ENCODE data around the gene MIB1. TPM values are rescaled to one million over a fixed set of nuclear protein-coding genes. Genes with fewer than 3 reads are reported as not detected.

Gene MIB1
- total RNA-seq, 3 donors from 2014 or later (not counting 1 experiment from before 2014, with no cell fraction given): 27.5 to 38.4 (median 35.6) TPM

GRCh38 chr18:21722687-21723086 is 17.9 kb upstream of the MIB1 start:
- Mint-ChIP-seq H3K27ac (no peak overlapping the region), H3K9me3 (no peaks in the 10 kb centered on the region)
- no CpG with 5 or more reads among the region's 2 CpGs for WGBS (ENCODE audit: insufficient coverage)

DNA sequence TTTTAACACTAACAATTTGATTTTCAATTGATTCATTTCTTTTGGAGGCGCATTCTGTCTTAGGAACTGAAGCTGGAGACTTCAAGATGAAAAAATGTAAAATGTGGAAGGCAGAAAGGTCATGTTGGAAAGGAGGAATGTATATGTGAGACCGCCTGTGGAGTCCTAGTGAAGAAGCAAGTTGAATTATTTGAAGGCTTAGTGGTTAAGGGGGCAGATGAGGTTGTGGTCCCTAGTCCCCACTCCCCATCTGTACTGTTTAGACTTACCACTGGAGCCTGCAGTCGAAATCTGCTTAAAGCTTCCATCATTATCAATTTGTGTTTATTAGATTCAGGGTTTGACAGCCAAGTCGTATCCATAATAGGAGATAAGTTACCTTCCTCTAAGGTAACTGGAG is 15.4 kb upstream of the MIB1 start:
- Histone ChIP-seq H3K27me3 (ENCODE audit: control insufficient read depth, insufficient read depth, low read length) (no peaks in the 10 kb centered on the region), H3K27ac (ENCODE audit: low read length) (no peak overlapping the region), H3K4me1 (ENCODE audit: control insufficient read depth, insufficient read depth, low read length) (no peaks in the 10 kb centered on the region), H3K36me3 (ENCODE audit: control insufficient read depth, insufficient read depth, low read length) (no peaks in the 10 kb centered on the region), H3K9me3 (ENCODE audit: control insufficient read depth, insufficient read depth, low read length) (no peaks in the 10 kb centered on the region), H3K4me3 (ENCODE audit: low read length) (no peak overlapping the region)
- TF ChIP-seq, protein P1, sequence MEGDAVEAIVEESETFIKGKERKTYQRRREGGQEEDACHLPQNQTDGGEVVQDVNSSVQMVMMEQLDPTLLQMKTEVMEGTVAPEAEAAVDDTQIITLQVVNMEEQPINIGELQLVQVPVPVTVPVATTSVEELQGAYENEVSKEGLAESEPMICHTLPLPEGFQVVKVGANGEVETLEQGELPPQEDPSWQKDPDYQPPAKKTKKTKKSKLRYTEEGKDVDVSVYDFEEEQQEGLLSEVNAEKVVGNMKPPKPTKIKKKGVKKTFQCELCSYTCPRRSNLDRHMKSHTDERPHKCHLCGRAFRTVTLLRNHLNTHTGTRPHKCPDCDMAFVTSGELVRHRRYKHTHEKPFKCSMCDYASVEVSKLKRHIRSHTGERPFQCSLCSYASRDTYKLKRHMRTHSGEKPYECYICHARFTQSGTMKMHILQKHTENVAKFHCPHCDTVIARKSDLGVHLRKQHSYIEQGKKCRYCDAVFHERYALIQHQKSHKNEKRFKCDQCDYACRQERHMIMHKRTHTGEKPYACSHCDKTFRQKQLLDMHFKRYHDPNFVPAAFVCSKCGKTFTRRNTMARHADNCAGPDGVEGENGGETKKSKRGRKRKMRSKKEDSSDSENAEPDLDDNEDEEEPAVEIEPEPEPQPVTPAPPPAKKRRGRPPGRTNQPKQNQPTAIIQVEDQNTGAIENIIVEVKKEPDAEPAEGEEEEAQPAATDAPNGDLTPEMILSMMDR (IDR thresholded peaks at IDR 0.05): no peak
- Mint-ChIP-seq H3K27ac (no peak overlapping the region), H3K4me3 (no peak overlapping the region), H3K36me3 (no peaks in the 10 kb centered on the region), H3K9me3 (no peaks in the 10 kb centered on the region), H3K4me1 (no peaks in the 10 kb centered on the region), H3K27me3 (ENCODE audit: low read depth in 2 of 2) (no peaks in the 10 kb centered on the region)
- DNase-seq (no peak), ATAC-seq (no peak)
- WGBS (ENCODE audit: insufficient coverage): 100% methylated on average over 2 of the region's 4 CpGs
- intact Hi-C loops (cut with micrococcal nuclease): no loop called here

More at GRCh38 chr18:21722687-21723086, 17.9 kb upstream of the MIB1 start:
- H3K4me1 ChIP-seq (ENCODE audit: control insufficient read depth, insufficient read depth, low read length): no peaks in the 10 kb centered on the region
- TF ChIP-seq, protein P1 (IDR thresholded peaks at IDR 0.05): no peak
- H3K27ac ChIP-seq (ENCODE audit: low read length): no peak overlapping the region
- intact Hi-C loops (cut with micrococcal nuclease): no loop called here
- no peak for ATAC-seq
- no peak for DNase-seq
- H3K4me3 ChIP-seq (ENCODE audit: low read length): no peak overlapping the region
- Mint-ChIP-seq H3K27me3 (ENCODE audit: low read depth in 2 of 2) (peaks cover 0 to 7% of the 10 kb centered on the region in 2 donors), H3K36me3 (no peaks in the 10 kb centered on the region), H3K4me3 (no peak overlapping the region), H3K4me1 (no peaks in the 10 kb centered on the region)
- H3K27me3 ChIP-seq (ENCODE audit: control insufficient read depth, insufficient read depth, low read length): no peaks in the 10 kb centered on the region
- no peaks in the 10 kb centered on the region for H3K36me3 ChIP-seq (ENCODE audit: control insufficient read depth, insufficient read depth, low read length)
- no peaks in the 10 kb centered on the region for H3K9me3 ChIP-seq (ENCODE audit: control insufficient read depth, insufficient read depth, low read length)

GRCh38 chr18:21727702-21728101 is 12.9 kb upstream of the MIB1 start:
- TF ChIP-seq, protein P1 (IDR thresholded peaks at IDR 0.05): no peak
- no peaks in the 10 kb centered on the region for H3K36me3 ChIP-seq (ENCODE audit: control insufficient read depth, insufficient read depth, low read length)
- no peaks in the 10 kb centered on the region for H3K9me3 ChIP-seq (ENCODE audit: control insufficient read depth, insufficient read depth, low read length)
- no peaks in the 10 kb centered on the region for H3K27me3 ChIP-seq (ENCODE audit: control insufficient read depth, insufficient read depth, low read length)
- WGBS (ENCODE audit: insufficient coverage): 90% methylated on average over 2 of the region's 2 CpGs
- H3K27ac Mint-ChIP-seq: no peak overlapping the region
- no peaks in the 10 kb centered on the region for H3K4me1 ChIP-seq (ENCODE audit: control insufficient read depth, insufficient read depth, low read length)
- no peak overlapping the region for H3K27ac ChIP-seq (ENCODE audit: low read length)
- H3K9me3 Mint-ChIP-seq: no peaks in the 10 kb centered on the region
- H3K4me1 Mint-ChIP-seq: no peaks in the 10 kb centered on the region
- H3K36me3 Mint-ChIP-seq: no peaks in the 10 kb centered on the region
- H3K4me3 ChIP-seq (ENCODE audit: low read length): no peak overlapping the region
- intact Hi-C loops (cut with micrococcal nuclease): no loop called here
- ATAC-seq: no peak
- DNase-seq: no peak
- no peak overlapping the region for H3K4me3 Mint-ChIP-seq
- peaks cover 0 to 4% of the 10 kb centered on the region in 2 donors for H3K27me3 Mint-ChIP-seq (ENCODE audit: low read depth in 2 of 2)

- 93% methylated on average over 5 of the region's 5 CpGs for WGBS (ENCODE audit: insufficient coverage)
- no peaks in the 10 kb centered on the region for H3K9me3 Mint-ChIP-seq
- Histone ChIP-seq H3K4me3 (ENCODE audit: low read length) (no peak overlapping the region), H3K27me3 (ENCODE audit: control insufficient read depth, insufficient read depth, low read length) (no peaks in the 10 kb centered on the region), H3K27ac (ENCODE audit: low read length) (no peak overlapping the region), H3K9me3 (ENCODE audit: control insufficient read depth, insufficient read depth, low read length) (no peaks in the 10 kb centered on the region), H3K36me3 (ENCODE audit: control insufficient read depth, insufficient read depth, low read length) (no peaks in the 10 kb centered on the region), H3K4me1 (ENCODE audit: control insufficient read depth, insufficient read depth, low read length) (peaks cover 3% of the 10 kb centered on the region)
- no peak overlapping the region for H3K27ac Mint-ChIP-seq
- H3K36me3 Mint-ChIP-seq: no peaks in the 10 kb centered on the region
- H3K4me3 Mint-ChIP-seq: no peak overlapping the region
- no peak for ATAC-seq
- no peaks in the 10 kb centered on the region for H3K4me1 Mint-ChIP-seq
- intact Hi-C loops (cut with micrococcal nuclease): no loop called here
- H3K27me3 Mint-ChIP-seq (ENCODE audit: low read depth in 2 of 2): peaks cover 7 to 10% of the 10 kb centered on the region in 2 donors
- TF ChIP-seq, protein P1 (IDR thresholded peaks at IDR 0.05): no peak
- no peak for DNase-seq
Measured at GRCh38 chr18:21733011-21733410, 7.6 kb upstream of the MIB1 start.

All from natural killer cell (primary cell).